Stimulated activated CD4-positive, alpha-beta T cell treated with anti-CD3 and anti-CD28 coated beads, Interleukin-15, amount 100 ng/mL, for 48 hours (primary cell): ENCODE results near the gene SERPINB1.
"Not testable (repeated sequence)": the region's sequence is repeated elsewhere in the genome, so short reads cannot be mapped to it uniquely, and the experiment has no call there.

ENCODE experiments used
- DNase-seq, 2 donors: peaks; one replicate each; pipeline ENCODE4 v3.0.0-alpha.2; 2020; ENCODE audit warnings: low read depth in 2 of 2

SERPINB1 gene

GRCh38 chr6:2818593-2818992 is 23.1 kb downstream of the SERPINB1 start:
- no peak for DNase-seq

- no peak for DNase-seq
Observed at GRCh38 chr6:2817903-2818443, 23.7 kb downstream of the SERPINB1 start.

- DNase-seq: no peak
Observed at GRCh38 chr6:2816158-2816557, 25.5 kb downstream of the SERPINB1 start.

GRCh38 chr6:2812695-2813094 is 29.0 kb downstream of the SERPINB1 start:
- DNase-seq: no peak

- no peak for DNase-seq
Observed at GRCh38 chr6:2810092-2810671, 31.5 kb downstream of the SERPINB1 start.

- no peak for DNase-seq
Observed at GRCh38 chr6:2809015-2809414, 32.6 kb downstream of the SERPINB1 start.

- DNase-seq: no peak
Observed at GRCh38 chr6:2807342-2808090, 34.1 kb downstream of the SERPINB1 start.

- no peak for DNase-seq
Observed at GRCh38 chr6:2806644-2807043, 35.0 kb downstream of the SERPINB1 start.

GRCh38 chr6:2805031-2805430 is 36.6 kb downstream of the SERPINB1 start:
- no peak for DNase-seq

GRCh38 chr6:2804516-2804915 is 37.1 kb downstream of the SERPINB1 start:
- DNase-seq: no peak

GRCh38 chr6:2803731-2804429 is 37.8 kb downstream of the SERPINB1 start:
- DNase-seq: no peak

GRCh38 chr6:2802521-2803060 is 39.1 kb downstream of the SERPINB1 start:
- DNase-seq: no peak

- DNase-seq: not testable (repeated sequence)
Observed at GRCh38 chr6:2801687-2802086, 40.0 kb downstream of the SERPINB1 start.

GRCh38 chr6:2800552-2801316 is 40.9 kb downstream of the SERPINB1 start:
- DNase-seq: no peak

- DNase-seq: no peak
Observed at GRCh38 chr6:2799936-2800527, 41.6 kb downstream of the SERPINB1 start.

- no peak for DNase-seq
Observed at GRCh38 chr6:2798586-2799134, 43.0 kb downstream of the SERPINB1 start.

- no peak for DNase-seq
Observed at GRCh38 chr6:2797564-2798031, 44.1 kb downstream of the SERPINB1 start.

GRCh38 chr6:2796861-2797260 is 44.8 kb downstream of the SERPINB1 start:
- DNase-seq: no peak

GRCh38 chr6:2795956-2796355 is 45.7 kb downstream of the SERPINB1 start:
- DNase-seq: no peak

- no peak for DNase-seq
Observed at GRCh38 chr6:2795162-2795561, 46.5 kb downstream of the SERPINB1 start.
